HG03439 (cell line): ENCODE measurements around the gene ADAT2.
A peak's percentile ranks its signal among the peaks of the same experiment; 100 is the strongest.
"Not testable (repeated sequence)": the region's sequence is repeated elsewhere in the genome, so short reads cannot be mapped to it uniquely, and the experiment has no call there.

ENCODE experiments used
- ATAC-seq: cut with Tn5 transposase; IDR thresholded peaks from one replicate; pipeline ENCODE4 v1.9.1; 2021; ENCODE audit warnings: mild to moderate bottlenecking, moderate library complexity; ENCODE audit not compliant: unreplicated experiment

Gene ADAT2

DNA sequence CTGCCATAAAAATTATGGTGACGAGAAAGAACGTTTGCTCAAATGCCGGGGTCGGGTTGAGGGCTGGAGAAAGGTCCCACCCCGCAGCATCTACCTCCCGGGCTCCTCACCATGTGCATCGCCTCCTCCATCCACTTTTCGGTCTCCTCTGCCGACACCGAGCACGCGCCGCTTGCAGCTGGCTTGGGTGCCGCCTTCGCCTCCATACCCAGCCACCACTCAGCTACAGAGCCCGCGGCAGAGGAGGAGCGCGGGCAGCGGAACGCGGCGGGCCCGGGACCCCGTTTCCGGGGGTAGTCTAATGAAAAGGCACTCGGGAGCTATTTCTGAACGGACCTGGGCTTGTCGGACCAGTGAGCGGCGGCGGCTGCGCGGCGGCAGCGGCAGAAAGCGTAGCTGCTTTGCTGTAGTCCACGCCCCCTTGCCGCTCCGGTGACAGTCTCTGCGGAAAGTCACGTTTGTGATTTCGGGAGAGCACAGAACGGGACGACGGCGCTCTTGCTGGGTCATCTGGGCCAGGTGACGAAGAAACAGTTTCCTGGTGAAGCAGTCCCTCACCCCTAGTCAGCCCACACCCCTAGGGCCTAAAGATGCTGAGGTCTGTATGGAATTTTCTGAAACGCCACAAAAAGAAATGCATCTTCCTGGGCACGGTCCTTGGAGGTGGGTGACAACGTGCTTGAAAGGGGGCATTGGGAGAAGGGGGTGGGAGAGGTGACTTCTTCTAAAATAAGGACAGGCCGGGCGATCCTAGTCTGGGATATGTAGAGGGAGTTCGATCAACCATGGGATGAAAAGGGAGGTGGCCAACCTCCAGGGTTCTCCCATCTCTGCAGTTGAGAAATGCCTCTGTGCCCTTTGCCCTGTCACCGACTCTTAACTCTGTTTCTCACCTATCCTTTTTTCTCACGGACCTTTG lies at the start of gene ADAT2, which contains the start of gene PEX3:
TSS of gene ADAT2 (minus strand) at position 243 of the 919 bp plus-strand sequence. CDS start at position 206, 37 bp downstream.
TSS of gene PEX3 (plus strand) at position 353 of the 919 bp plus-strand sequence. CDS start at position 591, 238 bp downstream.
- ATAC-seq = peak; percentile 99

DNA sequence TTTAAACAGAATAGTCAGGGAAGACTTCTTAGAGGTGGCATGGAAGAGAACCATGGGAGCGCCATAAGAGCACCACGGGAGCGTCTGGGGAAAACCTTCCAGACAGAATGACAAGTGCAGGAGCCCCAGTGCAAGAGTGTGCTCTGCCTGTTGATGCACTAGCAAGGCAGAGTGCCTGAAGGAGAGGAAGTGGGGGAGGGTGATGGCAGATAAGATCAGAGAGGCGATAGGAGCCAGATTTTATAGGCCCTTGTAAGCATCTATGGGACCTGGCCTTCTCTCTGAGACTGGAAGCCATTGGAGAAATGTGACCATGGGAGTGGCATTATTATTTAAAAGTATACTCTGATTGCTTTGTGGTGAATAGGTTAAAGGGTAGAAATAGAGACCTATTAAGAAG lies 47.9 kb upstream of the ADAT2 start:
- ATAC-seq = no peak

GRCh38 chr6:143496974-143497373 lies 46.5 kb upstream of the ADAT2 start:
- ATAC-seq = no peak

DNA sequence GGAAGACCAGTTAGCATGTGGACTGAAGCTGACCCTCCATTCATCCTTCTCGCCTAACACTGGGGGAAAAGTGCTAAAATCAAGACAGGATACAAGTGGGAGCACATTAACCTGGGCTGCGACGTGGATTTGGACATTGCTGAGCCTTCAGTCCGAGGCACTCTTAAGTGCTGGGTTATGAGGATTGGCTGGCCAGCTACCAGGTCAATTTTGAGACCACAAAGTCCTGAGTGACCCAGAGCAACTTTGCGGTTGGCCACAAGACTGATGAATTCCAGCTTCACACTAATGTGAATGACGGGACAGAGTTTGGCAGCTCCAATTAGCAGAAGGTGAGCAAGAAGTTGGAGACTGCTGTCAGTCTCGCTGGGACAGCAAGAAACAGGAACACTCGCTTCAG lies 40.3 kb upstream of the ADAT2 start:
- ATAC-seq = no peak

- ATAC-seq = no peak
Measured at GRCh38 chr6:143490244-143490643, 39.7 kb upstream of the ADAT2 start.

- ATAC-seq = no peak
Measured at GRCh38 chr6:143486752-143487151, 36.3 kb upstream of the ADAT2 start.

DNA sequence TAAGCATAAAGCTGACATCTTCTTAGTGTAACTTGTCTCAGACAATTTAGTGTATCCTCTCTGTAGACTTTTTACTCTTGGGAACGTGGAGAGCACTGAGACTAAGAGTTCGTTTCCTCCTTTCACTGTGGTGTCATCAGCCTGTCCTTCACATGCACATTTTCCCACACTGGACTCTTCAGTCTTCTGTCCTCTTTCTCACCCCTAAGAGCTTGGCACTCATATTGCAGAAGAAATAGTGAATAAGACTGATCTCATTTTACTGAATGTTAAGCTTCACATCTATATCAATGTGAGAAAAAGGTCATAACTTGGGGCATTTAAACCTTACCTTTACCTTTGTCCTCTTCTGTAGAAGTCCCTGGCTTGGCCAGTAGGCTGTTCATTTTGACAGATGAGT lies 35.5 kb upstream of the ADAT2 start:
- no peak for ATAC-seq

DNA sequence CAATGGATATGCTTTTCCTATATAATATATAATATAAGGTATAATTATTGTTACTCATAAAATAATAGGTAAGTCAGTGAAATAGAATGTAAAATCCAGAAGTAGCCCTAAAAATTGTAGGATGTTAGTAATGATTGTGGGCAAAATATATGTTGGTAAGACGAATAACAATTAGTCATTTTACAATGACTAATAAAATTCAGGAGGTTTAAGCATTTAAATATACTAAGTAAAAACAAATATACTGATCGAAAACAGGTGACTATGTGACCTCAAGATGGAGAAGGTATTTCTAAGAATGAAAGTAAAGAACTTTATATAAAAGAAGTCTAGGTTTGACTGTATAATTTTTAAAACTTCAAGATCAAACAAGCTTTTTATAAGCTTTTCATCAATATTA lies 32.1 kb upstream of the ADAT2 start:
- ATAC-seq = no peak

DNA sequence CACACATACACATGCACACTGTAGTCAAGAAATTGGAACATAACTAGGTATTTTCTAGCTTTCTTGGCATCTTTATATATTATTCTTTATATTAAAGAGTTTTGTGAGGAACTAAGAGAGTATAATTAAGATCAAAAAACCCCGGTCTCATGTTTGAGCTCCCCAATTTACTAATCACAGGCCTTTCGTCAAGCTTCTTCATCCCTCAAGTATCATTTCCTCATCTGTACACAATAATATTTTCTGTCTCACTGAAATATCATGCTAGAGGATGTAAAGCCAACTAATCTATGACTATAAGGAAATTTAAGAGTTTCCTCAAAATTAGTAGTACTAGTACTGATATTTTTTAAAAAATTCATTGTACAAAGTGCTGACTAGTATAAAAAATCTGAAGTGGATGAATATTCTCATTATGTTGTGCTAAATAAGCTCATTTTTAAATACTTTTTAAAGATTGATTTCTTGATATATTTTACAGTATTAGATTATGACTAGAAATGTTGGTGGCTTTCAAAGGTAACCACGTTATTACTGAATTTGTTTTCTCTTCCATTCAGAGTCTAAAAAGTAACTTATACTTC lies 28.1 kb upstream of the ADAT2 start:
- ATAC-seq = no peak

- ATAC-seq = no peak
Measured at GRCh38 chr6:143476545-143476944, 26.1 kb upstream of the ADAT2 start.

GRCh38 chr6:143471822-143472221 lies 21.3 kb upstream of the ADAT2 start:
- ATAC-seq = no peak

GRCh38 chr6:143468823-143469222 lies 18.3 kb upstream of the ADAT2 start:
- not testable (repeated sequence) for ATAC-seq

DNA sequence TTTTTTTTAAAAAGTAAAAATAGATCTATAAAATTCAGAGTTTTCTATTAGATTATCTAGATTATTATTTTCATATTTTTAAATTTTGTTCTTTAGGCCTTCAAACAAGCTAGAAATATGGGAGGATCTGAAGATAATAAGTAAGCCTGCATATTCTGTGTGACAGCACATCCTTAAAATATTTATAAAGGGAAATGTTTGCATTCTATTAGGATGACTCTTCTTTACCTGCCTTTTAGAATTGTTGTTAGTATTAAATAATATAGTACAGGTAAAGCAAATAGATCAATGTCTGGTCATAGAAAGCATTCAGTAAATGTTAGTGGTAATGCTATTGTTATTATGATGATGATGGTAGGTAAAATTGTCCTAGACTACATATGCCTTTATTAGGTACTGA lies 17.5 kb upstream of the ADAT2 start:
- no peak for ATAC-seq

DNA sequence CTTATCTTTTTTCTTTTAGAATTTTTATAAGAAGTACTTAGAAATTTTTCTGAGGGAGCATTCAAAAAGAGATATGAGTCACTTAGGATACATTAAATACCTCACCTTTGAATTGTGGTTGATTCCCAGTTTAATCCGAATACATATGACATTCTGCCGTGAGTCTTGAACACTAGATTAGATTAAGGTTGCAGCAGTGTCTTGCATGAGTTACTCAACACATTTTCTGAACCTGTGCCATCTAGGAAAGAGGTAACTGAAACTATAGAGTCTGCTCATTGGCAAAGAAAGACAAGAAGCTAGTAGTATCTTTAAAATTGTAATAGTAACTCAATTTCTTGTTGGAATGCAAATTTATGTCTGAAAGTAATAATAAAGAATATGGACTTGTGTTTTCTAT lies 15.1 kb upstream of the ADAT2 start:
- ATAC-seq = no peak

DNA sequence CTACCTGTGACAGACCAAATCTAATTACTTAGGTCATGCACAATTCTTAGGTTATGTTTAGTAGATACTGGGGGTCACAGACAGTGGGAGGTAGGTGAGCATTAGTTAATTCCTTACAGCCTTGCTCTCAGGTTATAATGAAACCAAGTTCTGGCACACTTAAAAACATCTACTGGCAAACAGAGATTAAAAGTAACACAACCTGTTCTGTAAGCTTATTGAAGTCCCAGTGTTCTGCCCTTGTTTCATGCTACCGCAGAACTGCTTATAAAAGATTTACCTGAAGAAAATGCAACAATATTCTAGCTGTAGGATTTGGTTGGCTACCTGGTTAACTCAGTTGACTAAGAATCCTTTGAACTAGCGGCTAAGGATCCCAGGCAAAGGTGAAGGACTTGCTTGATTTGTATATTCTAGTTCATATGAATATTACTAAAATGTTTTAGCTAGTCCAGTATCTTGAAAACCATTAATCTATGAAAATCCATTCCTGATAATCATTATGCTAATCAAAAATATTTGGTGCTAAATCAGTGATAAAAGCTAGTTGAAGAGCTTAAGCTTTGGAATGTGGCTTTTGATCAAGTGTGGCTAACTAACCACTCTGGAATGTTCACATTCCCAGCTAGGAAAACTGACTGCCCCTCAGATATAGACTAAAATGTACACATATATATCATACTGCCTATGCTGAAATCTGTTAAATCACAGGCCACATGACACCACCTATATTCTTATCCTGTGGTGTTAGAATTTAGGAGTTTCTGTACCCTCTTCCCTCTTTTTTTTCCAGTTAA lies 7.3 kb upstream of the ADAT2 start:
- ATAC-seq = no peak

GRCh38 chr6:143451531-143451930 lies 1.0 kb upstream of the ADAT2 start:
- ATAC-seq = no peak

DNA sequence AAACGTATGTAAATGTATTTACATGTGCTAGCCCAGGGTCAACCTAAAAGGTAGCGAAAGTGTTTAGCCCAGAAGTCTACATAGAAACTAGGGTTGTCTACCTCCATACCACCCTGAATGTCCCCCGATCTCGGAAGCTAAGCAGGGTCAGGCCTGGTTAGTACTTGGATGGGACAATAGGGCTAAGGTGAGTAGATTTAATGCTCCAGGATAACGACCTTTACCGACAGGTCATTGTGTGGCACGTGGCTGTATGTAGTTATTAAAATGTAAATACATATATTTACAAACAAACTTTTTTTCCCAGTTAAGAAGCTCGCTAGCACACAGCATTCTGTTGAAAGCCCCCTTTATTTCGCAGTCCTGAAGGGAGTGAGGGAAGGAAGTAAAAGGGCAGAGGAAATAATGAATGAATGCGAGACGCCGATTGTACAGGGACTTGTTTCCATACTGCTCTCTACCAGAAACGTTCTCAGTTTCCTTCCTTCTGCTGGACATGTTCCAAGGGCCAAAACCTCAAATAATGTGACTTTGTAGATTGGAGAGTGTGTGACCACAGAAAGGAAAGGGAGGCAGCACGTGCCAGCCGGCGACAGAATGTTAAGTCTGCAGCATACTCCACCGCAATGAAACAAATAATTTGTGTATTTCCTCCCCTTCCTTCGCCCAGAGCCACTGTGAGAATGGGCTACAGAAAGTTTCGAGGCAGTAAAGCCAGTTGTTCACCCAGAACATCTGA lies 612 bp downstream of the ADAT2 start:
- peak; percentile 14 for ATAC-seq

DNA sequence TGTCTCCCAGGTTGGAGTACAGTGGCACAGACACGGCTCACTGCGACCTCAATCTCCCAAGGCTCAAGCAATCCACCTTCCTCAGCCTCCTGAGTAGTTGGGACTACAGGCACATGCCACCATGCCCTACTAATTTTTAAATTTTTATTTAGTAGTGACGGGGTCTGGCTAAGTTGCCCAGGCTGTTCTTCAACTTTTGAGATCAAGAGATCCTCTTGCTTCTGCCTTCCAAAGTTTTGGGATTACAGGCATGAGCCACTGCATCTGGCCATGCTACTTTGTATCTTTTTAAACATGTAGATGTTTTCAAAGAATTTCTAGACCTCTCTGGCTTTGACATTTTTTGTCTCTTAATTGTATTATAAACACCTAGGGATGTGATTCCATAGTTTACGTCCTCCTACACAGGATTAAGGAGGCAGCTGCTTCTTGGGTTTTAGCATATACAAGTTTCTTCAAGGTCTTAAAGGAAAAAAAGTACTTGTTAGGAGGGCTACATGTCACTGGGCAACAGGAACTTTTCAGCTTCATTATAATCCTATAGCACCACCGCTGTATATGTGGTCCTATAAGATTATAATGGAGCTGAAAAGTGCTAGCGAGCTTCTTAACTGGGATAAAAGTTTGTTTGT lies 1.3 kb downstream of the ADAT2 start:
- no peak for ATAC-seq

GRCh38 chr6:143447865-143448264 lies 2.6 kb downstream of the ADAT2 start:
- not testable (repeated sequence) for ATAC-seq

DNA sequence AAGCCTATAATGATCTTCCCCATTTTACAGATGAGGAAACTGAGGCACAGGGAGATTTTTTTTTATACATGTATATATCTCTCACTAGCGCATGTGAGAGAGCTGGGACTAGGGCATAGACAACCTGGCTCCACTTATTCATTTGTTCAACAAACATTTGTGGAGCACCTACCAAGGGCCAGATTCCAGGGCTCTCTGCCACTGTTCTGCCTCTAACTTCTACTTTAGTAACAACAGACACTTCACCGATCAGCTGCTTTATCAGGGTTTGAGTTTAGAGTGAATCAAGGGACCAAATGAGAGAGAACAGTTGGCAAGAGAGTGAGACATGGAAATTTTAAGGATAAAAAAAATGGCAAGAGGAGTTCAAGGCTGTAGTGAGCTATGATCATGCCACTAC lies 7.4 kb downstream of the ADAT2 start:
- ATAC-seq = no peak
